ENCODE data around the gene ISM1.

DNA sequence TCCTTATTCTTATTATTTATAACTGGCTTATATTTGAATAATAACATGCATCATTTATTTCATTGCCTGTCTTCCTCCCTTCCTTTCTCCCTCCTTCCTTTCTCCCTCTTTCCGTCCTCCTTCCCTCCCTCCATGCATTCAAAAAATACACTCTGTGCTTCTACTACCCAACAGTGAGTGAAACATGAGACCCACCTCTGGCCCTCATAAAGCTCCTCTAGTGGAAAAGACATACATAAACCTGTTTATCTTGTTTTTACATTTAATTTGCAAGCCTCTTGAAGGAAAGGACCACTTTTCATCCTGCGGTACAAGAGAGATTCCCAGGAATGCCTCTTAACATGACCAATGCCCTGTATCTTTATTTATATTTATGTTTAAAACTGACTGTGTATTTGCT, 21.8 kb upstream of the ISM1 start:
- no peak for TF ChIP-seq POLR2A (IDR thresholded peaks at IDR 0.05)
- TF ChIP-seq, protein P1, sequence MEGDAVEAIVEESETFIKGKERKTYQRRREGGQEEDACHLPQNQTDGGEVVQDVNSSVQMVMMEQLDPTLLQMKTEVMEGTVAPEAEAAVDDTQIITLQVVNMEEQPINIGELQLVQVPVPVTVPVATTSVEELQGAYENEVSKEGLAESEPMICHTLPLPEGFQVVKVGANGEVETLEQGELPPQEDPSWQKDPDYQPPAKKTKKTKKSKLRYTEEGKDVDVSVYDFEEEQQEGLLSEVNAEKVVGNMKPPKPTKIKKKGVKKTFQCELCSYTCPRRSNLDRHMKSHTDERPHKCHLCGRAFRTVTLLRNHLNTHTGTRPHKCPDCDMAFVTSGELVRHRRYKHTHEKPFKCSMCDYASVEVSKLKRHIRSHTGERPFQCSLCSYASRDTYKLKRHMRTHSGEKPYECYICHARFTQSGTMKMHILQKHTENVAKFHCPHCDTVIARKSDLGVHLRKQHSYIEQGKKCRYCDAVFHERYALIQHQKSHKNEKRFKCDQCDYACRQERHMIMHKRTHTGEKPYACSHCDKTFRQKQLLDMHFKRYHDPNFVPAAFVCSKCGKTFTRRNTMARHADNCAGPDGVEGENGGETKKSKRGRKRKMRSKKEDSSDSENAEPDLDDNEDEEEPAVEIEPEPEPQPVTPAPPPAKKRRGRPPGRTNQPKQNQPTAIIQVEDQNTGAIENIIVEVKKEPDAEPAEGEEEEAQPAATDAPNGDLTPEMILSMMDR (IDR thresholded peaks at IDR 0.05) = no peak
